IMR-90 (cell line): ENCODE measurements around the gene ZSCAN9.

ENCODE experiments used
- CEBPB ChIP-seq: IDR thresholded peaks from 2 replicates; pipeline ENCODE4 v1.6.1; 2012; ENCODE audit warnings: low read depth, low read length, improper control_type of control experiment
- CTCF ChIP-seq: conservative IDR thresholded peaks from 2 replicates; pipeline ENCODE4 v1.5.1; 2012; ENCODE audit warnings: mild to moderate bottlenecking, low read depth, low read length, improper control_type of control experiment
- FOS ChIP-seq: fragments of 150-350 bp; IDR thresholded peaks from 2 replicates; pipeline ENCODE4 v1.6.1; 2016; ENCODE audit warnings: low read depth, low read length
- MAFK ChIP-seq: IDR thresholded peaks from 2 replicates; pipeline ENCODE4 v1.6.1; 2012; ENCODE audit warnings: low read depth, low read length, improper control_type of control experiment
- MXI1 ChIP-seq: IDR thresholded peaks from 2 replicates; pipeline ENCODE4 v1.6.1; 2012; ENCODE audit warnings: low read depth, mild to moderate bottlenecking, low read length, moderate library complexity, borderline replicate concordance
- POLR2A ChIP-seq: IDR thresholded peaks from 2 replicates; pipeline ENCODE4 v1.6.1; 2012; ENCODE audit warnings: mild to moderate bottlenecking, low read depth, low read length
- RAD21 ChIP-seq: IDR thresholded peaks from 2 replicates; pipeline ENCODE4 v1.6.1; 2012; ENCODE audit warnings: low read length, improper control_type of control experiment
- RCOR1 ChIP-seq: IDR thresholded peaks from 2 replicates; pipeline ENCODE4 v1.6.1; 2012; ENCODE audit warnings: mild to moderate bottlenecking, low read length, improper control_type of control experiment; ENCODE audit not compliant: insufficient replicate concordance
- RFX5 ChIP-seq: IDR thresholded peaks from 2 replicates; pipeline ENCODE4 v1.8.0; 2012; ENCODE audit warnings: low read depth, mild to moderate bottlenecking, low read length, moderate library complexity
- SMC3 ChIP-seq: fragments of 150-350 bp; IDR thresholded peaks from 2 replicates; pipeline ENCODE4 v1.6.1; 2016; ENCODE audit warnings: low read depth, mild to moderate bottlenecking, antibody characterized with exemption, low read length, moderate library complexity

- TF ChIP-seq POLR2A (no peak), CTCF (no peak), MXI1 (no peak), MAFK (no peak), SMC3 (no peak), RCOR1 (no peak), FOS (no peak), RAD21 (no peak), RFX5 (no peak), CEBPB (no peak)
Measured at GRCh38 chr6:28224131-28225055, 682 bp upstream of the ZSCAN9 start.
